ENCODE results near the gene PRRG2. TPM values are rescaled to one million over a fixed set of nuclear protein-coding genes. Genes with fewer than 3 reads are reported as not detected.

The PRRG2 gene
- total and polyA plus RNA-seq, 9 of the 15 experiments (the other 6 are each of a cell fraction or from before 2014, with no cell fraction given), result 0.06 to 1.1 (median 0.33) TPM

- TF ChIP-seq, protein P1, sequence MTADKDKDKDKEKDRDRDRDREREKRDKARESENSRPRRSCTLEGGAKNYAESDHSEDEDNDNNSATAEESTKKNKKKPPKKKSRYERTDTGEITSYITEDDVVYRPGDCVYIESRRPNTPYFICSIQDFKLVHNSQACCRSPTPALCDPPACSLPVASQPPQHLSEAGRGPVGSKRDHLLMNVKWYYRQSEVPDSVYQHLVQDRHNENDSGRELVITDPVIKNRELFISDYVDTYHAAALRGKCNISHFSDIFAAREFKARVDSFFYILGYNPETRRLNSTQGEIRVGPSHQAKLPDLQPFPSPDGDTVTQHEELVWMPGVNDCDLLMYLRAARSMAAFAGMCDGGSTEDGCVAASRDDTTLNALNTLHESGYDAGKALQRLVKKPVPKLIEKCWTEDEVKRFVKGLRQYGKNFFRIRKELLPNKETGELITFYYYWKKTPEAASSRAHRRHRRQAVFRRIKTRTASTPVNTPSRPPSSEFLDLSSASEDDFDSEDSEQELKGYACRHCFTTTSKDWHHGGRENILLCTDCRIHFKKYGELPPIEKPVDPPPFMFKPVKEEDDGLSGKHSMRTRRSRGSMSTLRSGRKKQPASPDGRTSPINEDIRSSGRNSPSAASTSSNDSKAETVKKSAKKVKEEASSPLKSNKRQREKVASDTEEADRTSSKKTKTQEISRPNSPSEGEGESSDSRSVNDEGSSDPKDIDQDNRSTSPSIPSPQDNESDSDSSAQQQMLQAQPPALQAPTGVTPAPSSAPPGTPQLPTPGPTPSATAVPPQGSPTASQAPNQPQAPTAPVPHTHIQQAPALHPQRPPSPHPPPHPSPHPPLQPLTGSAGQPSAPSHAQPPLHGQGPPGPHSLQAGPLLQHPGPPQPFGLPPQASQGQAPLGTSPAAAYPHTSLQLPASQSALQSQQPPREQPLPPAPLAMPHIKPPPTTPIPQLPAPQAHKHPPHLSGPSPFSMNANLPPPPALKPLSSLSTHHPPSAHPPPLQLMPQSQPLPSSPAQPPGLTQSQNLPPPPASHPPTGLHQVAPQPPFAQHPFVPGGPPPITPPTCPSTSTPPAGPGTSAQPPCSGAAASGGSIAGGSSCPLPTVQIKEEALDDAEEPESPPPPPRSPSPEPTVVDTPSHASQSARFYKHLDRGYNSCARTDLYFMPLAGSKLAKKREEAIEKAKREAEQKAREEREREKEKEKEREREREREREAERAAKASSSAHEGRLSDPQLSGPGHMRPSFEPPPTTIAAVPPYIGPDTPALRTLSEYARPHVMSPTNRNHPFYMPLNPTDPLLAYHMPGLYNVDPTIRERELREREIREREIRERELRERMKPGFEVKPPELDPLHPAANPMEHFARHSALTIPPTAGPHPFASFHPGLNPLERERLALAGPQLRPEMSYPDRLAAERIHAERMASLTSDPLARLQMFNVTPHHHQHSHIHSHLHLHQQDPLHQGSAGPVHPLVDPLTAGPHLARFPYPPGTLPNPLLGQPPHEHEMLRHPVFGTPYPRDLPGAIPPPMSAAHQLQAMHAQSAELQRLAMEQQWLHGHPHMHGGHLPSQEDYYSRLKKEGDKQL (CRISPR knock-in tag; IDR thresholded peaks at IDR 0.05; ENCODE audit: borderline replicate concordance), result no peak
- peak; percentile 40; the same call in 1 of the 2 replicates for TF ChIP-seq ESRRA (IDR thresholded peaks at IDR 0.05; ENCODE audit: borderline replicate concordance, low read depth)
- TF ChIP-seq ZNF184 (CRISPR knock-in tag; IDR thresholded peaks at IDR 0.05), result no peak
- peak; percentile 23; the same call in 1 of the 2 replicates for TF ChIP-seq ZBTB7A (IDR thresholded peaks at IDR 0.05; ENCODE audit: borderline replicate concordance, control insufficient read depth, low read depth, low read length)
- 0 out of 2 replicates have a peak, but pooled peaks have one; percentile 22 for TF ChIP-seq DPF2 (IDR thresholded peaks at IDR 0.05)
- TF ChIP-seq, protein P2, sequence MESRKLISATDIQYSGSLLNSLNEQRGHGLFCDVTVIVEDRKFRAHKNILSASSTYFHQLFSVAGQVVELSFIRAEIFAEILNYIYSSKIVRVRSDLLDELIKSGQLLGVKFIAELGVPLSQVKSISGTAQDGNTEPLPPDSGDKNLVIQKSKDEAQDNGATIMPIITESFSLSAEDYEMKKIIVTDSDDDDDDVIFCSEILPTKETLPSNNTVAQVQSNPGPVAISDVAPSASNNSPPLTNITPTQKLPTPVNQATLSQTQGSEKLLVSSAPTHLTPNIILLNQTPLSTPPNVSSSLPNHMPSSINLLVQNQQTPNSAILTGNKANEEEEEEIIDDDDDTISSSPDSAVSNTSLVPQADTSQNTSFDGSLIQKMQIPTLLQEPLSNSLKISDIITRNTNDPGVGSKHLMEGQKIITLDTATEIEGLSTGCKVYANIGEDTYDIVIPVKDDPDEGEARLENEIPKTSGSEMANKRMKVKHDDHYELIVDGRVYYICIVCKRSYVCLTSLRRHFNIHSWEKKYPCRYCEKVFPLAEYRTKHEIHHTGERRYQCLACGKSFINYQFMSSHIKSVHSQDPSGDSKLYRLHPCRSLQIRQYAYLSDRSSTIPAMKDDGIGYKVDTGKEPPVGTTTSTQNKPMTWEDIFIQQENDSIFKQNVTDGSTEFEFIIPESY (CRISPR knock-in tag; IDR thresholded peaks at IDR 0.05), result no peak
- TF ChIP-seq, protein P3, sequence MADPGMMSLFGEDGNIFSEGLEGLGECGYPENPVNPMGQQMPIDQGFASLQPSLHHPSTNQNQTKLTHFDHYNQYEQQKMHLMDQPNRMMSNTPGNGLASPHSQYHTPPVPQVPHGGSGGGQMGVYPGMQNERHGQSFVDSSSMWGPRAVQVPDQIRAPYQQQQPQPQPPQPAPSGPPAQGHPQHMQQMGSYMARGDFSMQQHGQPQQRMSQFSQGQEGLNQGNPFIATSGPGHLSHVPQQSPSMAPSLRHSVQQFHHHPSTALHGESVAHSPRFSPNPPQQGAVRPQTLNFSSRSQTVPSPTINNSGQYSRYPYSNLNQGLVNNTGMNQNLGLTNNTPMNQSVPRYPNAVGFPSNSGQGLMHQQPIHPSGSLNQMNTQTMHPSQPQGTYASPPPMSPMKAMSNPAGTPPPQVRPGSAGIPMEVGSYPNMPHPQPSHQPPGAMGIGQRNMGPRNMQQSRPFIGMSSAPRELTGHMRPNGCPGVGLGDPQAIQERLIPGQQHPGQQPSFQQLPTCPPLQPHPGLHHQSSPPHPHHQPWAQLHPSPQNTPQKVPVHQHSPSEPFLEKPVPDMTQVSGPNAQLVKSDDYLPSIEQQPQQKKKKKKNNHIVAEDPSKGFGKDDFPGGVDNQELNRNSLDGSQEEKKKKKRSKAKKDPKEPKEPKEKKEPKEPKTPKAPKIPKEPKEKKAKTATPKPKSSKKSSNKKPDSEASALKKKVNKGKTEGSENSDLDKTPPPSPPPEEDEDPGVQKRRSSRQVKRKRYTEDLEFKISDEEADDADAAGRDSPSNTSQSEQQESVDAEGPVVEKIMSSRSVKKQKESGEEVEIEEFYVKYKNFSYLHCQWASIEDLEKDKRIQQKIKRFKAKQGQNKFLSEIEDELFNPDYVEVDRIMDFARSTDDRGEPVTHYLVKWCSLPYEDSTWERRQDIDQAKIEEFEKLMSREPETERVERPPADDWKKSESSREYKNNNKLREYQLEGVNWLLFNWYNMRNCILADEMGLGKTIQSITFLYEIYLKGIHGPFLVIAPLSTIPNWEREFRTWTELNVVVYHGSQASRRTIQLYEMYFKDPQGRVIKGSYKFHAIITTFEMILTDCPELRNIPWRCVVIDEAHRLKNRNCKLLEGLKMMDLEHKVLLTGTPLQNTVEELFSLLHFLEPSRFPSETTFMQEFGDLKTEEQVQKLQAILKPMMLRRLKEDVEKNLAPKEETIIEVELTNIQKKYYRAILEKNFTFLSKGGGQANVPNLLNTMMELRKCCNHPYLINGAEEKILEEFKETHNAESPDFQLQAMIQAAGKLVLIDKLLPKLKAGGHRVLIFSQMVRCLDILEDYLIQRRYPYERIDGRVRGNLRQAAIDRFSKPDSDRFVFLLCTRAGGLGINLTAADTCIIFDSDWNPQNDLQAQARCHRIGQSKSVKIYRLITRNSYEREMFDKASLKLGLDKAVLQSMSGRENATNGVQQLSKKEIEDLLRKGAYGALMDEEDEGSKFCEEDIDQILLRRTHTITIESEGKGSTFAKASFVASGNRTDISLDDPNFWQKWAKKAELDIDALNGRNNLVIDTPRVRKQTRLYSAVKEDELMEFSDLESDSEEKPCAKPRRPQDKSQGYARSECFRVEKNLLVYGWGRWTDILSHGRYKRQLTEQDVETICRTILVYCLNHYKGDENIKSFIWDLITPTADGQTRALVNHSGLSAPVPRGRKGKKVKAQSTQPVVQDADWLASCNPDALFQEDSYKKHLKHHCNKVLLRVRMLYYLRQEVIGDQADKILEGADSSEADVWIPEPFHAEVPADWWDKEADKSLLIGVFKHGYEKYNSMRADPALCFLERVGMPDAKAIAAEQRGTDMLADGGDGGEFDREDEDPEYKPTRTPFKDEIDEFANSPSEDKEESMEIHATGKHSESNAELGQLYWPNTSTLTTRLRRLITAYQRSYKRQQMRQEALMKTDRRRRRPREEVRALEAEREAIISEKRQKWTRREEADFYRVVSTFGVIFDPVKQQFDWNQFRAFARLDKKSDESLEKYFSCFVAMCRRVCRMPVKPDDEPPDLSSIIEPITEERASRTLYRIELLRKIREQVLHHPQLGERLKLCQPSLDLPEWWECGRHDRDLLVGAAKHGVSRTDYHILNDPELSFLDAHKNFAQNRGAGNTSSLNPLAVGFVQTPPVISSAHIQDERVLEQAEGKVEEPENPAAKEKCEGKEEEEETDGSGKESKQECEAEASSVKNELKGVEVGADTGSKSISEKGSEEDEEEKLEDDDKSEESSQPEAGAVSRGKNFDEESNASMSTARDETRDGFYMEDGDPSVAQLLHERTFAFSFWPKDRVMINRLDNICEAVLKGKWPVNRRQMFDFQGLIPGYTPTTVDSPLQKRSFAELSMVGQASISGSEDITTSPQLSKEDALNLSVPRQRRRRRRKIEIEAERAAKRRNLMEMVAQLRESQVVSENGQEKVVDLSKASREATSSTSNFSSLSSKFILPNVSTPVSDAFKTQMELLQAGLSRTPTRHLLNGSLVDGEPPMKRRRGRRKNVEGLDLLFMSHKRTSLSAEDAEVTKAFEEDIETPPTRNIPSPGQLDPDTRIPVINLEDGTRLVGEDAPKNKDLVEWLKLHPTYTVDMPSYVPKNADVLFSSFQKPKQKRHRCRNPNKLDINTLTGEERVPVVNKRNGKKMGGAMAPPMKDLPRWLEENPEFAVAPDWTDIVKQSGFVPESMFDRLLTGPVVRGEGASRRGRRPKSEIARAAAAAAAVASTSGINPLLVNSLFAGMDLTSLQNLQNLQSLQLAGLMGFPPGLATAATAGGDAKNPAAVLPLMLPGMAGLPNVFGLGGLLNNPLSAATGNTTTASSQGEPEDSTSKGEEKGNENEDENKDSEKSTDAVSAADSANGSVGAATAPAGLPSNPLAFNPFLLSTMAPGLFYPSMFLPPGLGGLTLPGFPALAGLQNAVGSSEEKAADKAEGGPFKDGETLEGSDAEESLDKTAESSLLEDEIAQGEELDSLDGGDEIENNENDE (IDR thresholded peaks at IDR 0.05; ENCODE audit: low read depth, low read length), result no peak
- peak in 1 of 2 experiments; percentile 36; a peak in 1 of 4 replicates for TF ChIP-seq KDM1A (IDR thresholded peaks at IDR 0.05)
Measured at GRCh38 chr19:49560358-49560900, 20.7 kb upstream of the PRRG2 start (continued).
